Activated gamma-delta T cell (primary cell): ENCODE data around the gene ERMAP.
"Not testable (repeated sequence)": the region's sequence is repeated elsewhere in the genome, so short reads cannot be mapped to it uniquely, and the experiment has no call there.

Experiments used
- DNase-seq: peaks from one replicate; lab custom pipeline; 2025; lab: John Stamatoyannopoulos, UW

ERMAP gene

DNA sequence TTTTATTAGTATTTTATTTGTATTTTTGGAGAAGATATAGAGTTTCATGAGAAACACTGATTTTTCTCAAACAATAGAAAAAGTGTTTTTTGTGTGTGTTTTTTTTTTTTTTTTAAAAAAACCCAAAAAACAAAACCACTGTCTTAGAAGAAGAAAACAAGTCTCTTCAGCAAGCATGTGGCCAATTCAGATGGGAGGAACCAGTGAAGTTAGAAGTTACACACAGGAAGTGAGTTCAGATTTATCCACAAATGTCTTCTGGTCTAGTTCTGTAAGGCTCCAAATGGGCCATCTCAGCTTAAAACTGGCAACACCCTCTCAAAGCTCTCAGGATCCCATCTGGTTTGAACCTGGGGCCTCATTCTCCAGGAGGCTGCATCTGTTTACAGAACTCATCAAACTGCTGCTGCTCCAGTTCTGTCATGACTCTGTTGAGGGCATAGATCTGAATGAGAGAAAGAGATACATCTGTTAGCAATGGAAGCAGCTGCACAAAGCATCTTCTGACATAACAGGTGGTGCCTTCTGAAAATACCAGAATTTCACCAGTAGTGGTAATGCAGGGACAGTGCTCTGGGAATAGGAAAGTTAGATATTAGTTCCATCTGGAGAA is 9.8 kb upstream of the ERMAP start:
- DNase-seq: no peak

DNA sequence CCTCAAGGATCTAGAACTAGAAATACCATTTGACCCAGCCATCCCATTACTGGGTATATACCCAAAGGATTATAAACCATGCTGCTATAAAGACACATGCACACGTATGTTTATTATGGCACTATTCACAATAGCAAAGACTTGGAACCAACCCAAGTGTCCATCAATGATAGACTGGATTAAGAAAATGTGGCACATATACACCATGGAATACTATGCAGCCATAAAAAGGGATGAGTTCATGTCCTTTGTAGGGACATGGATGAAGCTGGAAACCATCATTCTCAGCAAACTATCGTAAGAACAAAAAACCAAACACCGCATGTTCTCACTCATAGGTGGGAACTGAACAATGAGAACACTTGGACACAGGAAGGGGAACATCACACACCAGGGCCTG is 2.1 kb upstream of the ERMAP start:
- DNase-seq: not testable (repeated sequence)

DNA sequence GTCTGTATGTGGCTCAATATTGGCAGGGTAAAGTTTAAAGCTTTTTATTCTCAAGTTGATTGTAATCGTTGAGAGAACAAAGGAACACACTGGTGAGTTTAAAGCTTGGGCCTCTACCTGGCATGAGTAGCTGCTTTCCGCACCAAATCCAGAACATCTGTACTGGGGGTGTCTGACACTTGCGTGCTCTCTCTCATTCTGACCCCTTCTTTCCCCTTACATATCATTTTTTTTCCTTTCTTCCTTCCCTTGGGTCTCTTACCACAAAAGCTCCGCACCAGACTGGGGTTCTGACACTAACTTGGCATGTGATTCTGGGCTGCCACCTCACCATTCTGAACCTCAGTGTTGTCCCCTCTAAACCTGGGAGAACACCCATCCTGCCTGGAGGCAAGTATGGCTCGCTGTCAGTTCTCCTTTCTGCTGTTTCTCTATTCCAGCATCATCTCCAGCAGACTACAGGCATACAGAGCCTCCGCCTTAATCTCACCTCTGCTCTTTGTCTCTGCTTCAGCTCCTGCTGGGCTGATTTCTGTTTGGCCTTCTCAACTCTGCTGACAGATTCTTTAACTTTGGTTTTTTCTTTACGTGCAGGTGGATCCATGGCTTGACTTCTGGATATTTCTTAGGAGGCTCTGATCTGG is 859 bp upstream of the ERMAP start:
- no peak for DNase-seq

DNA sequence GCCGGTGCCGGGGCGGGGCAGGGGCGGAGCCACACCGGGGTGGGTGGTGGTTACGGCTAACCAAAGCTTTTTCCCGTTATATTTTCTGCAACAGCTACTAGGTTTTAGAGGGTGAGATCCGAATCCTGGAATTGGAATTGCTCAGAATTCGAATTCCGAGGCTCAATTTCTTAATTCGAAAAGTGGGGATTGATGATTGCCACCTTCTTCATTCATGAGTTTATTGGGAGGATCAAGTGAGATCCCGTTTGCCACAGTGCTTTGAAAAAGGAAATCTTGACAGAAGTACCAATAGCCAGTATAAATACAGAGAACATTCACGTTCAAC is 482 bp downstream of the ERMAP start:
- DNase-seq: no peak

DNA sequence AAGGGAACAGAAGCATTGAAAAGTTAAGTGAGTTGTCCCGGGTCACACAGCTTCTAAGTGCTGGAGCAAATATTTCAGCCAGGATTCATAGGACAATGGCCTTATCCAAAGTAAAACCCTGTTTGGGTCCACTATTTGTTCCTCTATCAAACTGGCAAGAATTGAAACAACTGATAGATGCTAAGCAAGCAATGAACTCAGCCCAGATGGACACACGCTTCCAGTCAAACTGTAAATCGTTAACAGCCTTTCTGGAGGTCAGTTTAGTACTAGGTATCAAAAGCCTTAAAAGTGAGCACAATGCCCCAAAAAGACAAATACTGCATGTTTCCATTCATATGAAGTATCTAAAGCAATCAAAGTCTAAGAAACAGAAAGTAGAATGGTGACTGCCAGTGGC is 1.1 kb downstream of the ERMAP start:
- no peak for DNase-seq

DNA sequence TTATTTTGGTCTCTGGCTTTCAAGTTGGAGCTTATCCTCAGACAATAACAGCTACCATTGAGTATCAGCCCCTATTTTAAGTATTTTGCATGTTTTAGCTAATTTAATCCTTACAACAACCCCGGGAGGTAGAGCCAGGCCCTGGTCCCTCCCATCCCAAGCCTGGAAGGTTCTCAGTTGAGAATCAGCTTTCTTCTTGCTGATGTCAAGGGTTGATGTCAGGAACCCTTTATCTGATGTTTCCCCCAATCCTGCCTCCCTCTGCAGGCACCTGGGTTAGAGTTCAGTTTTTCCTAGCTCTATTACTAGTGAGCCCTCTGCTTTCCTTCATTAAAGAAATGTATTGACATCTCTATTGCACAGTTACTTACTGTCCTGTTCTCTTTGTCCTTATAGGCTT is 3.9 kb downstream of the ERMAP start:
- DNase-seq: no peak

DNA sequence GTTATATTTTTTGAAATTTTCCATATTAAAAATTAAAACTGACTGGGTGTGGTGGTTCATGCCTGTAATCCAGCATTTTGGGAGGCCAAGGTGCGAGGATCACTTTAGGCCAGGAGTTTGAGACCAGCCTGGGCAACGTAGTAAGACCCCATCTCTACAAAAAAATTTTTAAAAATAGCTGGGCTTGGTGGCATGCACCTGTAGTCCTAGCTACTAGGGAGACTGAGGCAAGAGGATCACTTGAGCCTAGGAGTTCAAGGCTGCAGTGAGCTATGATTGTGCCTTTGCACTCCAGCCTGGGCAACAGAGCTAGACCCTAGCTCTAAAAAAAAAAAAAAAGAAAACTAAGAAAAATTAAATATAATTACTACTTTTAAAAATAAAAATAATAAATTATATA is 4.8 kb downstream of the ERMAP start:
- no peak for DNase-seq

DNA sequence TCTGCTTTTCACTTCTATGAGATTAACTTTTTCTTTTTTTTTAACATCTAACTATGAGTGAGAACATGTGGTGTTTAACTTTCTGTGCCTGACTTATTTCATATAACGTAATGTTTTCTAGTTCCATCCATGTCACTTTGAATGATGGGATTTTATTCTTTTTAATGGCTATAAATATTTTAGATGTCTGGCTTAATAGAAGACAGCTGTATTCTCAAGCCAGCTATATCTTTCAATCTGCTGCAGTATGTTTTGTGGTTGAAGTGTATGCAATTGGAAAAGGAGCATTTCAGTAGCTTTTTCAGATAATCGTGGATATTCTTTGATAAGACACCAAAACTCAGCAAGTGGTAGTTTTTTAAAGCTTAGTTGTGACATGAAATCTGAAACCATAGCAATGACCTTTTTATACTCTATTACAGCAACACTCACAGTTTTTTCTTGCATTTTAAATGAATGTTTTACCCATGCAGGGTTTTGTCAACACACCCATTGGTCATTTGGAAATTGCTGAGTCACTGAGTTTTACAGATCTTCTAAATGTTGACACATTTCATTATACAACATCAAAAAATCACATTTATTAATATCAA is 6.0 kb downstream of the ERMAP start:
- no peak for DNase-seq

DNA sequence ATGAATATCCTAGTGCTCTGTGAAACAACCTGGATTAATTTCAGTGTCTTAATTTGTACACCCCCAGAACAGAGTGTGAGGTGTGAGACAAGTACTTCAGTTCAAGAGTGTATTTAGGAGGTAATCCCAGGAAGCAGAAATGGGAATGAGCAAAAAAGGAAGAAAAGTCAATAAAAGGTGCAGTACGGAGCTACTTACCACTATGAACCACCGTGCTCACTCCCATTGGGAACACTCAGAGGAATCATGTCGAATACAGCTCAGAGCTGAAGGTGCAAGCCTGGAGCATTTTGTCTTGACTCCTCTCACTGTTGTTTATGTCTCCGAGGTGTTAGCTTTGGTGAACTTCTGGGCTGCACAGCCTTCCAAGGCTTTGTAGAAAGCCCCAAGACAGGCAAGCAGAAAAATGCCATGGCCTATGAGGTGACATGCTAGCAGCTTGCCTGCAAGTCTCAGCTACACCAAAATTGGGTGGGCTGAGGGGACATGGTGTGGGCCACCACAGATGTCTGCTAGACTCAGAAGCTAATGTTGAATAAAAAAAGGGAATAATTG is 7.6 kb downstream of the ERMAP start:
- DNase-seq: no peak

DNA sequence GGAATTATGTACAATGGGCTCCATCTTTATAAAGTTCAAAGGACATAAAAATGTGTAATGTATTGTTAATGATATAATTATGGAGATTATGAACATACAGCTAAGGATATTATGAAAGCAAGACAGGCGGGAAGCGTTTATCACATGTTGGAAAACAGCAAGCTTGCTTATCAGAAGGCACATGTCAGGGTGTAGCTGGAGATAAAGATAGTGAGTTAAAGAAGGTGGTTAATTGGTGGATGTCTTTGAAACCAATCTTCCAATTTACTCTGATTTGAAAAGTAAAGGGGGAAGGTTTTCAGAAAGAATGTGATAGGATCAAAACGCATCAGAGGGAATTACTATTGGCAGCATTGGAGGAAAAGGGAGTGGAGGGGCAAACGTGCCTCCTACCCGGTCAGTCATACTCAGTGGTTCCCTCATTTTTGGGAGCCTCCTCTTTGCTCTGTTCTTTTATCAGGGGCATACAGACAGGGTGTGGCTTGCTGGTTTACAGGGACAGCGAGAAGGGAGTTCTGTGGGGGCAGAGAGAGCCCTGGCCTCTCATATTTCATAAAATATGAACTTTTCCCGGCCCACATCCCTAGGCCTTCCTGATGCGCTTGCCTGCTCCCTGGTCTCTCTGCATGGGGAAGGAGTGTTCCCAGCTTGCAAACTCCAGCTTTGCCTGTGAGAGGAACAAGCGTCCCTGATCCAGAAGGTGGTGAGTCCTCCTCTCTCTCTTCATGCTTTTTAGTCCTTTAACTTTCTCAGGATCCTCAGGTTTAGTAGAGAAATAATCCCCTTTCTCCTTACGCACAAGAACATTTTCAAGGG is 8.3 kb downstream of the ERMAP start:
- DNase-seq: no peak

DNA sequence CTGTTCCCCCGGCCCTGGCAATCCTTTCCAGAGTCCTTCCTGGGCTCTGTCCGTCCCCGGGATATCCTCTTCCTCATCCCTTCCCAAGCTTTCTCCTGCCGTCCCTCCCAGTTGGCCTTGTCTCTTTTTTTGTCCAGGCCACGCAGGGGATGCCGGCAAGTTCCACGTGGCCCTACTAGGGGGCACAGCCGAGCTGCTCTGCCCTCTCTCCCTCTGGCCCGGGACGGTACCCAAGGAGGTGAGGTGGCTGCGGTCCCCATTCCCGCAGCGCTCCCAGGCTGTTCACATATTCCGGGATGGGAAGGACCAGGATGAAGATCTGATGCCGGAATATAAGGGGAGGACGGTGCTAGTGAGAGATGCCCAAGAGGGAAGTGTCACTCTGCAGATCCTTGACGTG is 13.7 kb downstream of the ERMAP start:
- no peak for DNase-seq

DNA sequence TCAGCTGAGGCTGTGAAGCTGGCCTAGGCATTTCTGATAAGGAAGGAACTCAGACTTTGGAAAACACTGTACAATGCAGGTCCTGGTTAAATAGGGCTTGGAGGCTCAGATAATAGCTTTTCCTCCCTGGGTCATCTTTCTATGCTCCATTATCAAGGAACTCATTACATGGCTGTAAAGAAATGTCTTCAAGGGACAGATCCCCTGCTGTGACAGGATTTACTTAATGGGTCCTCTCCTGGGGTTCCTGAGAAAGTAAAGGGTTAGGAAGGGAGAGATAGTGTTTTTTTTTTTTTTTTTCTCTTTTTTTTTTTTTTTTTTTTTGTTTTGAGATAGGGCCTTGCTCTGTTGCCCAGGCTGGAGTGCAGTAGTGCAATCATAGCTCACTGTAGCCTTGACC is 14.4 kb downstream of the ERMAP start:
- no peak for DNase-seq

DNA sequence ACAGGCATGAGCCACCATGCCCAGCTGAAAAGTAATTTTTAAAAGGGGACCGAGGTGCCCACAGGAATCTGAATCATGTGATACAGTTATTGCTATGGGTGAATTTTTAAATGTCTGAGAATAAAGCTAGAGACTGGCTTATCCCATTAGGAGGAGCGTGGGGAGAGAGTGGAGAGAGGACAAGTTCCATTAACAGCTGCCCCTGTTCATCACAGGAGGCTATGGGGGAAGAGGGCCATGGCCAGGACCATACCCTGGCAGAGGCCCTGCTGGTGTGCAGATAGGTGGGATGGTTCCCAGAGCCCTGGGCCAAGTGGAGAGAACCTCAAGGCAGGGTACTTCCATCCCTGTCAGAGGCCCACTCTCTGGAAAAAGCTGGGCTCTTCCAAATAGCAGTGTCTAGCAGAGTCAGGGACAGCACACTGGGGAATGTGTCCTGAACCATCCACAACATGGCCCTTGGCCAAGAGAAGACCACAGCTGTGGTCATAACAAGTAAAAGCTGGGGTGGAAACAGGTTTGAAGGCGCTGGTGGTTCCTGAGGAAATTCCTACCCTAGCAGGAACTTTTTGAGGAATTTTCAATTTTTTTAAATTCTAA is 15.8 kb downstream of the ERMAP start:
- no peak for DNase-seq

DNA sequence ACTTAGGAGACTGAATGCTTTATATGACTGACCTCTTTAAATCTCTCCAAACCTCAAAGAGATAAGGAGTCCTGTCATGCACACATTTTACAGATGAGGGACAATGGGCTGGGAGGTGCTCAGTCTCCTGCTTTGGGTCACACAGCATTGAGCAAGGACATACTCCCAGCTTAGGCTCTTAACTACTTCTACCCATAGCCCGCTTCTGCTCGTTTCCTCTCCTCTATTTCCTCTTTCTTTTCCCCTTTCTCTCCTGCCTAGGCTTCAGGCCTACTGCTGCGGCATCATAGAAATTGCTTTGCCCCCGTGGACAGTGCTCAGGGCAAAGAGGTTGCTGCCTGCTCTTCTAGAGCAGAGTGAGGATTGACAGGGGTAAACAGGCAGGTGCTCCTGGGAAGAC is 17.1 kb downstream of the ERMAP start:
- DNase-seq: no peak

DNA sequence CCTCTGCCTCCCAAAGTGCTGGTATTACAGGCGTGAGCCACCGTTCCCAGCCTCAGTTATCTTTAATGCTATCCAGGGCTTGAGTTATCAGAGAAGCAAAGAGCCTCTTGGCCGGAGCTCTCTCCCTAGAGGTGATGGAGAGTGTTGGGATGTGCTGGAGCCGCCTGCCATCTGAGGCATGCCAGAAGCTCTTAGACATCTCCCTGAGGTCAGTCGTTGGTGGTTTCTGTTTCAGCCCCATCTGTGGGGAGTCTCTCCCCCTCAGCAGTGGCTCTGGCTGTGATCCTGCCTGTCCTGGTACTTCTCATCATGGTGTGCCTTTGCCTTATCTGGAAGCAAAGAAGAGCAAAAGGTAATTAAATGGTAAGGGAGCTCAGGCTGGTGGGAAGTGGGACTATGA is 17.9 kb downstream of the ERMAP start:
- DNase-seq: no peak

DNA sequence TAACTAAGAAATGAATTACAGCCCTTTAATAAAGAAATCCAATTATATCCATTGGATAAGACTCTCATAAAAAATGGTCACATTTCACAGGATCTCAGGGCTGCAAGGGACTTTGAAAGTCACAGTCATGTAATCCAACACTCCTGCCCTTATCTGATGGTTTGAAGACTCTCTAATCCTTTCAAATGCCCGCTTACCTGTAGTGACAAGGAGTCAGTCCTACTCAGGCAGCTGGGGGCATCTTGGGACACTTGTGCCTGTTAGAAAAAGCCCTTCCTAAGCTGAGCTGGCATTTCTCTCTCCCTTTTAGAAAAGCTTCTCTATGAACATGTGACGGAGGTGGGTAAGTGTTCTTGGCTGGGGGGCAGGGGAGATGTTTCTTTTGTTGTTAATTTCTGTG is 18.5 kb downstream of the ERMAP start:
- no peak for DNase-seq

DNA sequence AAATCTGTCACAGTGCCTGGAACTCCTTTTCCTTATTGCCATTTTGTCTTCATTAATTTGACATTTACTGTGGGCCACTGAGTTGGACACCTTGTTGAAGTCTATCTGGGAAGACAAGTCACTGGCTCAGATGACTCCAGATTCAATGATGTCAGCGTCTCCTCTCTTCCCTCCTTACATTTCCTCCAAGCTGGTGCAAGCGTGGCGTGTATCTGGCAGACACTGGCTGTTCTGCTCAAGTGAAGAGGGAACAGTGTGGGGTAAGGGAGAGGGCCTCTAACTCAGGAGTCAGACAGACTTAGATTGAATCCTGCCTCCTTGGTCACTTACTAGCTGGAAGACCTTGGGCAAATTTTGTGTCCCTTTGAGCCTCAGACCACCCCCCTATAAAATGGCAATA is 20.8 kb downstream of the ERMAP start:
- DNase-seq: no peak

DNA sequence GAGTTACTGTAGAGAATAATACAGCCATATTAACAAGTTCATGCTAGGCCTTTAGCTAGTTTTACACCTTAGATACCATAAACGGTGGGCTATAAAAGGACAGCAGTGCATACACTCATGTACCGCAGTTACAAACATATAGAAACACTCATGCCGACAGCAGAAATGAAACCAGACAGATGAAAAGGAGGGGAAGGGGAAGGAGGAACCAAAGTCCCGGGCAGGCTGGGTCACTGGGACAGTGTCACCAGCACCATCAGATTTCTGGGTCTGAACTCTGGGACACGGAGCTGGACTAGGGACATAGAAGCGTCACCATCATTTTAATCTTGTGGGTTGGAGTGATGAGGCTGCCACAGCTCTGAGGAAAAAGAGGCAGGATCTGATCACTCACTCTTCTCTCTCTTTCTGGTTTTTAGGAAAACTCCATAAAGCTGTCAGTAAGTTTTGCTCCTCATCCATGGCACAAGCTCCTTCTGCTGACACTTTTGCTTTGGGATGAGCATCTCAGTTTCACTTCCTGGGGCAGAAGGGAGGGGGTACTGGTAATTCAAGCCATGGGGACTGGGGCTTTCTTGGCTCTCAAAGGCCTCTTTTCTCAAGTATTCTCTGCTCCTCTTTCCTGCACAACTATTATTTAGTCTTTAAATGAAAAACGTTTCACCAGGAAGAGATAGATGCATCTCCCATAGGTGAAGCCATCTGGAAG is 21.7 kb downstream of the ERMAP start:
- DNase-seq: no peak

DNA sequence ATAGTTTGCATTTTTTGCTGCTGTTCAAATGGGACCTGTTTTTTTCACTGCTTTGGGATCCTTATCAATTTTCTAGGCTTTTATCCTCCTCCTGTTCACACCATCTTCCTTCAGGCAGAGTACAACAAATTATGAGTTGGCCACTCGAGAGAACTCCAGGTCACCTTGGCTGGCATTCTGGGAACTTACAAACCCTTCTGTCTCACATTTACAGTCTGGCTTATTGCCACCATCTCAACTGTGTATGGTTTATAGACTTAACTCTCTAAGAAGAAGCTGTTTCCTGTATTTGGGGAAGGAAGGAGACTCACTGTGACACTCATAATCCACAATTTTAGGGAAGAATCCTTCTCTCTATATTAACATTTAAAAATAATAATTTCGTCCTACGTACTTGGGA is 24.1 kb downstream of the ERMAP start:
- DNase-seq: no peak

DNA sequence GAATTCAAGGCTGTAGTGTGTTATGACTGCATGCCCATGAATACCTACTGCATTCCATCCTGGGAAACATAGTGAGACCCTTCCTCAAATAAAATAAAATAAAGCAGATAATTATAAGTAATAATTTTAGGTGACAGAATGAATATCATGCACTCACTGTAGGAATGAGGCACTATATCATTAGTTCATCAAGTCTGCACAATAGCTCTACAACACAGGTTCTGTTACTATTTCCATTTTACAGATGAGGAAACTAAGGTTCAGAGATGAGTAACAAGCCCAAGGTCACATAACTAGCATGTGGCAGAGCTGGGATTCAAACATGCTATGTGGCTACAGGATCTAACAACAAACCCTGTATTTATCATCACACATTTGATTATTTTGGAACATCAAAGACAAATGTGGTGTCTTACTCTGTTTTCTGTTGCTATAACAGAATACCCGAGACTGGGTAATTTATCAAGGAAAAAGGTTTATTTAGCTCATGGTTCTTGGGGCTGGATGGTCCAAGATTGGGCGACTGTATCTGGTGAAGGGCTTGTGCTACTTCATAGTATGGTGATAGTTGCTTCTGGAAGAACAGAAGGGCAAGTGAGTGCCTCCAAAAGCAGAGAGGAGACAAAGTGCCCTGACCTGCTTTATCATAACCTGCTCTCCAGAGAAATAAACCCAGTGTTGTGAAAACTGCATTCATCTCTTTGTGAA is 24.7 kb downstream of the ERMAP start:
- DNase-seq: no peak

DNA sequence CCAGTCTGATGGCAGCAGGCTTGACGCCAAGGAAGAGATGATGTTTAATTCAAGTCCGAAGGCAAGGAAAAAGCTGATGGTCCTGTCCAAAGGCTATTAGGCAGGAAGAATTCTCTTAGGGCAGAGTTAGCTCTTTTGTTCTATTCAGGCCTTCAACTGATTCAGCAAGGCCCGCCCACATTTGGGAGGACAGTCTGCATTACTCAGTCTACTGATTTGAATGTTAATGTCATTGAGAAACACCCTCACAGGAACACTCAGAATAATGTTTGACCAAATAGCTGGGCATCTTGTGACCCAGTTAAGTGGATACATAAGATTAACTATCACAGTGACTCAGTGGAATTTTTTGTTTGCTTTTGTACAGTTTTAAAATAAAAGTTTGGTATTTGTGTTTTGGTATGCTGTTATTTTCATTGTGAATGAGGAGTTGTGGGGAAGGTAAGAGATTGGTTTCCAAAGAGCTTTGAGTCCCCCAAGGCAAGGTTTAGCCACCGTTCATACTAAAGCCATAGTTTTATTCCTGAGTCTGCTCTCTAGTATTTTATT is 27.7 kb downstream of the ERMAP start:
- no peak for DNase-seq
